ENCODE measurements around the gene ASCC3. TPM values are rescaled to one million over a fixed set of nuclear protein-coding genes. Genes with fewer than 3 reads are reported as not detected.

The ASCC3 gene
- total and polyA plus RNA-seq, 3 donors from 2014 or later, result 16.1 to 29.3 (median 29.0) TPM

DNA sequence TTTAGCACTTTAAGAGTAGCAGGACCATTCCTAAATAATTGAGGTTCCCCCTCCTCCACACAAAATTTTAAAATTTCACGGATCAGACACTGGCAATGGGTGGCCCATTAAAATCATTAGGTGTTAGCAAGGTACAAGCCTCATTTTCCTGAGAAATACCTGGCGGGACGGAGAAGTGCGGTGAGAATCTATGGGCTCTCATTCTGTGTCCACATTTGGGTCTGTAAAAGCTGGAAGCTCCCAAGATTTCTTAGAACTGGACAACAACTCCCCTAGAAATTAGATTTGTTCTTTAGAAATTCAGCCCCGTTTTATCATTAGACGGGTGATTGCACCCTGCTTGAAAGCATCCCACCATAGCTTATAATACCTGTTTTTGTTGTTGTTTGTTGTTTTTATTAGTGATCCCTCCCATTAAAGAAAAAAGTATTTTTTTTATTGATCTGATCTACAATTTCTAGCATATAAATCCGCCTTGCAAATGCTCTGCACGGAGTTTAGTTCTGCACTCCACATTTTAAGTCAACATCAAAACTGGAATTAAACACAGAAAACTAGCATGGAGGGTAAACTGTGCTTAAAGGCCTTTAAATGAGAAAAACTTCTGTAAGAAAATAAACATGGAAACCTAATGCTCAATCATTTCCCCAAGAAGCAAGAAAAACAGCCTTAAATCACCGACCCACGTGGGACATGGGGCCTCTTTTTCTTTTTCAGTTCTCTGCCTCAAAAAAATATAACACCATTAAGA, 422.1 kb downstream of the ASCC3 start:
- WGBS, 2 donors, result 16 to 20% methylated on average over 10 of the region's 10 CpGs
- no peak for TF ChIP-seq POLR2A (IDR thresholded peaks at IDR 0.05)
- no peak for TF ChIP-seq CTCF (IDR thresholded peaks at IDR 0.05)
- Histone ChIP-seq H3K36me3 (ENCODE audit: low read depth, missing control alignments) (no peaks in the 10 kb centered on the region), H3K9me3 (no peaks in the 10 kb centered on the region), H3K27me3 (peaks cover 6% of the 10 kb centered on the region), H3K4me3 (no peak overlapping the region), H3K27ac (no peak overlapping the region), H3K4me1 (no peaks in the 10 kb centered on the region)
- DNase-seq, result no peak
- intact Hi-C loops (cut with DNase I; ENCODE audit: low total_unique reads), result no loop called here

Data from testis (tissue), 3 donors.